ENCODE results near the gene SLC38A3.

Gene SLC38A3
- 0 to 2.0 (median 0) reads per million in 17 experiments for total RNA-seq

DNA sequence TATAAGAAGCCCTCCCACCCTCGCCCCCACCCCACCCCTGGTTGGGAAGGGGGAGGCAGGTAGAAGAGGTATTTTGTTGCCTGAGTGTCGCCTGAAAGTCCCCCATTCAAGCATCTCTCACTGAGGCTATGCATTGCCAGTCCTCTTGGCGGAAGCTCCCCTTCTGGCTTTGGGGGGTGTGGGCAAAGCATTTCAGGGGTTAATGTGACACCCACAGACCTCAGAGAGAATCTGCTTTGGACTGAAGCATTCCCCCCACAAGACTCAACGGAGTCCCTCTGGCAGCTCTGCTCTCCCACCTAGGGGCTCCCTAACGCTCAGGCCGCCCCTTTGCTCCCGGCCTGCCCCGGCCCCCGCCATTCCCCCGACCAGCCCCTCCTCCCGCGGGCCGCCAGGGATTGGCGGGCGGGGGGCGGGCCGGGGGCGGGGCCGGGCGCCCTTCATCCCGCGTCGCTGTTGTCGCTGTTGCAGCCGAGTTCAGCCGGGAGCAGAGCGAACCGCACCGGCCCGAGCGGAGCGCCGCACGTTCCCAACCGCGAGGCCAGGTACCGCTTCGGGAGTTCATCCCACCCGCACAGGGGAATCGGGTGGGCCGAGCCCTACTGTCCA lies at the start of gene SLC38A3:
Gene SLC38A3 (plus strand): TSS at position 468 of the 609 bp plus-strand sequence. CDS start 8,929 bp downstream, outside the sequence.
- DNase-seq, result no peak

DNA sequence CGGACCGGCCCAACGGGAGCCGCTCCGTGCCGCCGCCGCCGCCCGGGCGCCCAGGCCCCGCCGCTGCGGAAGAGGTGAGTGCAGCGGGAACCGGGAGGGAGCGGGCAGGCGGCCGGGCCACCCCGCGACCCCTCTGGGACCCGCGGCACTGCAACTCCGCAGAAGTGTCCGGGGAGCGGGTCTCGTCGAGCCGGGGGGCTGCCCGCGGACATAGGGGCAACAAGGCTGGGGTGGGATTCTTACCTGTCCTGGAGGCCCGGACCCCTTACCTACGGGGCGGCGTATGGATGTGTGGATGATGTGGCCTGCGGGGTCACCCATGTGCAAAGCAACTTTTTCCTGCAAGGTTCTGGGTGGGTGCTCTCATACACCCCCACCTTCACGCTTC lies 49.6 kb upstream of the SLC38A3 start:
- DNase-seq, result no peak

GRCh38 chr3:50155891-50156290 lies 49.2 kb upstream of the SLC38A3 start:
- DNase-seq, result no peak

DNA sequence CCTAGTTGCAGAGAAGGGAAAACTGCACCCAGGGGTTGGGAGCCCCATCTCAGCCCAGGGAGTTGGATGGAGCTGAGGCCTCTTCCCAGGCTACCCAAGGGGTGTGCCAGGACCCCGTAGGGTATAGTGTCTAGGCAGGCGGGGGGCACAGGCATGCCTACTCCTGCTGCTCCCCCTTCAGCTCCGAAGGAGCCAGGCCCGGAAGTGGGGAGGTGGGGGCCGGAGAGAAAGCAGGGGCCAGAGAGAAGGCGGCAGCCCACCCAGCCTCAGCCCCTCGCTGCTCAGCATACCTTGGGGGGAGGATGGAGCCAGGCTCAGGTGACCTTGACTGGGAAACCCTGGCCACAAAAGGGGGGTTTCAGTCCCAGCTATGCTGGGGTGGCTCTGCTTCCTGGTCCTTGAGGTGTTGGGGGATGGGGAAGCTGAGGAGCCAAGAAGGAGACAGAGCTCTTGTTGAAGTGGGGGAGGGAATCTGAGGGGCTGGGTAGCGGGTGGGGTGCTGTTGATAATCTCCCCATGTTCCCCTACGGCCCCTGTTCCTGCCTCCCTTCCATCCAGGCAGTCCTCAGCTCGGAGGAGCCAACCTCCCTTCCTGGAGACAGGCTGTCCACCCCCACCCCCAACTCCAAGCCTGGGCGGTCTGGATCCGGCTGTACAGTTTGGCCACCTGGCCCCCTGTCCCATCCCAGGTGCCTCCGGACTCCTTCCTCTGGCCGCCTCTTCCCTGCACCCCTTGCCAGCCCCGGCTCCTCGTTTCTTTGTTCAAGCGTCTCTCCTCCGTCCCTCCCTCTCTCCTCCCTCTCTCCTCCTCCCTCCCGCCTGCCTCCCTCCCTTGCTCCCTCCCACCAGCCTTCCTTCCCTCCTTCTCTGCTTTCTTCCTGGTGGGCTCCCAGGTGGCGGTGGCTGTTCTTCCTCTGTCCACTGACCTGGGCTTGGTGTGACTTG lies 48.2 kb upstream of the SLC38A3 start:
- DNase-seq, result no peak

DNA sequence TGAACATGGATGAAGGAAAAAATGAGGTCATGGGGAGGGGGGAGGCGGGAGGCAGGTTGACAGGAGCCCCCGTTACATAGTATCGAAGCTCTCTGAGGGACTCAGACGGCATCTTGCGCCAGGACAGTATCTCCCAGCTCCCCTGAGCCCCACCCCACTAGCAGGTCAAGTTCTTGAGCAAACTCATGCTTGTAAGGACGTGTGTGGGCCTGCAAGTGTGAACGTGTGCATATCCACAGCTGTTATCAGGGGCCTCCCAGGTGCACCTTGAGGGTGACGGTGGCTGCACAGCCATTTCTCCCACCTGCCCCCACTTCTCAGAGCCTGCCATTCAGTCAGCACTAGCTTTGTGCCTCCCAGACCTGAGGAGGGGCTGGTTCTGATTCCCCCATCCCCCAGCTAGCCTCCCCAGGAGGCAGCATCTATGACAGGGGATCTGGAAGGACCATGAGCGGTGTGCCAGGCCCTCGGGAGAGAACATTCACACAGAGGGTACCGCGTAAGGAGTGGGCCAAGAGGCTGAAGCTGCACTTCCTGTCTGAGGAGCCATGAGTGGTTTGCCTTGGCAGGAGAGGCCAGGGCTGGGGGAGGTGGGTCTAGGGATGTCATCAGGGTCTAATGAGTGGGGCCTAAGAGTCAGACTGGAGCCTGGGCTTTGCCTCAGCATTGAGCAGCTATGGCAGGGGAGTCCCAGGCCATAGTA lies 47.1 kb upstream of the SLC38A3 start:
- DNase-seq, result no peak

DNA sequence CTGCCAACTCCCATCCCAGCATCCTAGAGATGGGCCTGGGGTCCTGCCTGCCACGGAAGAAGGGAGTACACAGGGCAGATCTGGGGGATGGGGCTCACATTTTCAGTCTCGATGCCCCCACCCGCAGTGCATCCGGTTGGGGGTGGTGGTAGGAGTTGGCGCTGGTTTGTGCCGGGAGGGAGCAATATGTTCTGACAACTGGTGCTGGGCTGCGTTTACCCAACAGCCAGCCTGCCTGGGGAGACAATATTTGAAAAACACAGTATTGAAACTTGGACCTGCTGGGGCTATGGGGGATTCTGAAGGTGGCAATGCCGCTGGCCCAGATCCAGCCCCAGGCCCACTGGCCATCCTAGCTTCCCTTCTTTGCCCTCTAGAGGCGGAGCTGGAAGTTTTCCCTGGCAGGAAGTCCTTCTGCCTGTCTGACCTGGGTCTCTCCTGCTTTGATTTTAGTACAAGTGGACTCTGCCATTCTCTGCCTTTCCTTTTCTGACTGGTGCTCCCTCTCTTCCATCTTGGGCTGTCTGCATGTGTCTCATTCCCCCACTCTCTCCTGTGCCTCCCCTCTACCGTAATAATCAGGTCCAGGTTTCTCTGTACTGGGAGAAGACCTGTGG lies 46.4 kb upstream of the SLC38A3 start:
- no peak for DNase-seq

DNA sequence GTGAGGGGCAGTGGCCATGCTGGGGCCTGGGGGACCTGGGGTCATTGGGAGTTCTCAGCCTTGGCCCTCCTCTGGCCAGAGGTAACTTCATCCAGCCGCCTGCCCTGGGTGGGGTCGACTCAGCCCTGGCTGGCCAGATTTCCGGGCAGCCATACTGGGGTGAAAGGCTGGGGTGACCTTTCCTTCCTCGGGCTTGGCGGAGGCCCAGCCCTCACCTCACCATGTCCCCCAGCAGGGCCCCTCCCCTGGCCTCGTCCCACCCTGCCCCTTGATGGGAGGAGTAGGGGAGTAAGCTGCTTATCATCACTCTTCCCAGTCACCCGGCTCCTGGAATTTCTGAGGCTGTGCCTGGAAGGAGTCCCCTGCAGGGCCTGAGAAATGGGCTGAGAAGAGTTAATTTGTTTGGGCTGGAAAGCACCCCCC lies 44.5 kb upstream of the SLC38A3 start:
- no peak for DNase-seq

DNA sequence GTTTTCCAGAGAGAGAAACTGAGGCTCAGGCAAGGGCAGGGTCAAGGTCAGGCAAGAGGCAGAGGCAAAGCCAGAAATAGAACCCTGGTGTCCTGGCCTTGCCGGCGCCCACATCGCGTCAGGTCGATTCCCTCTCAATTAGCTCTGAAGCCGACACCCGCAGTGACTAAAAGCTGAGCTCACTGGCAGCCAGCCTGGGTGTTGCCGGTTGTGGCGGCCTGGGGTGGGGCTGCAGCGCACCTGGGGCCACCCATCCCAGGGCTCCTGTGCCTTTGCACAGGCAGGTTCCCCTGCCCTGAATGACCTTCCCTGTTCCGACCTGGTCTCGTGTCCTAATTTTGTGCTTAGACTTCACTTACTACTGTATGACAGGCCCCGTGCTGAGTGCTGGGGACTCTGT lies 43.8 kb upstream of the SLC38A3 start:
- DNase-seq, result no peak

DNA sequence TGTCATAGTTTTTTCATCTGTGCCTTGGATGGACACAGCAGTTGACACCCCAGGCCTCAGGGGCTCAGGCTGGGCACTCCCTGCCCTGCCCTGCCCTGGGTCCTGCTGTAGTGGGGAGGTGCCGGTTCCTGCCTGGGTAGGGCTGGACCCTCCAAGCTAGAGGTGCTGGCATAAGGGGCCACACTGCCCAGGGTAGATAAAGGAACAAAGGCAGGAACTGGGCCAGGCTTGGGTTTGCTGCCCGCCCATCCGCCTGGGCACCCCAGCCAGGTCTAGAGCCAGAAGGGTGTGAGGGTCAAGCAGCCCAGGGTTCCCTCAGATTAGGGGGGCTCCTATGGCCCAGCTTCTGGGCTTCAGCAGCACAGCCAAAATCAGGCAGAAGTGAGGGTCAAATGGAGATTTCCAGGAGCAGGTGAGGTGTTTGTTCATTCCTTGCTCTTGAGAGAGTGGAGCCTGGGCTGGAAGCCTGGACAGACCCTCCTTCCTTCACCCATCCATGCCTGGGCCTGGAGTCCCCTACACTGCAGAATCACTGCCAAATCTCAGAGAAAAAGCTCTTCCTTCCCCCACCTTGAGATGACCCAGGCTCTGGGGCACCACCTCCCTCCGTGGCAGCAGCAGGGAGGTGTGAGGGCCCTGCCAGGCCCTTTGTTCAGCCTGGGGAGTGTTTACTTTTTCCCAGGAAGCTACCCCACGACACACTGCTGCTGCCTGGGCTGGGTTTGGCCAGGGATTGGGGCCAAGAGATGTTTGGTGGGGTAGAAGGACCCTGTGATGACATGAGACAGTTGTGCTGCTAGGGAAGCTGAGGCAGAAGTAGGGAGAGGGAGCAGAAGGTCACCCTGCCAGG lies 42.8 kb upstream of the SLC38A3 start:
- no peak for DNase-seq

DNA sequence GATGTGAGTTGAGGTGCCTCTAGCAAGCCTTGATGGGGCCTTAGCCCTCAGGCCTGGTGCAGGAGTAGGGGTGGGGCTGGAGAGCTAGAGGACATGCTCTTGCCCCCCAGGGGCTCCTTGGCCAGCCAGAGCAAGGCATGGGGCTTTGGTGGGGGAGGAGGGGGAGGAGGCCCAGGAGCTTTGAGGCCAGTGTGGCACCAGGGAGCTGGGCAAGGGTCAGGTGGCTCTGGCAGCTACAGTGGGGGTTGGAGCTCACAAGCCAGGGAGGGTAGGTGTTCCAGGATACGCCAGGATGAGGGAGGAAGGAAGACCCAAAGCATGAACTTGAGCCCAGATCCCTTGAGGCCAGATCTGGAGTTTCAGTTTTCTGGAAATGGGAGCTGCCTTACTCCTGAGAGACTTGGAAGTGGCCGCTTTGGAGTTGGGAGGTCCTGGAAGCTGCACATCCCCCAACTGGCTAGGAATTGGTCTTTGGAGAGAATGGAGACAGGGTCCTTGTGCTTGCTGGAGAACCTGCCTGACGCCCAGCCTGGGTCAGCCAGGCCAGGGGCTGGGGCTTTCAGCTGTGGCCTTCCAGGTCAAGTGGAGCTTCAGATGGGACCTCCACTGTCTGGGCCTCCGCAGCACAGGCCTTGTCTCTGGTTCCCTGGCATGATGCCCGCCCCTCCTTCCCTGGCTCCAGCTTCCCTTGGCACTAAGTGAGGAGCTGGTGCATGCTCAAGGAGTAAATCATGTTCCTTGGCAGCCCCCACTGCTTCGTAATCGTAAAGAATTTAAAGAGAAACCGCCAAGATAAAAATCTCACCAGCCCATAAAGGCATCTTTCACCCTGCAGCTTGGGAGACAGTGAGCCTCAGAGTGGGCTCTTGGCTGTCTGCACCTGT lies 41.3 kb upstream of the SLC38A3 start:
- no peak for DNase-seq

GRCh38 chr3:50164481-50164880 lies 40.6 kb upstream of the SLC38A3 start:
- DNase-seq, result no peak

- DNase-seq, result no peak
Measured at GRCh38 chr3:50164984-50165909, 39.8 kb upstream of the SLC38A3 start.

GRCh38 chr3:50165910-50166538 lies 39.0 kb upstream of the SLC38A3 start:
- no peak for DNase-seq

GRCh38 chr3:50166620-50167019 lies 38.5 kb upstream of the SLC38A3 start:
- DNase-seq, result no peak

- DNase-seq, result no peak
Measured at GRCh38 chr3:50167069-50167840, 37.8 kb upstream of the SLC38A3 start.

- no peak for DNase-seq
Measured at GRCh38 chr3:50167841-50168209, 37.2 kb upstream of the SLC38A3 start.

DNA sequence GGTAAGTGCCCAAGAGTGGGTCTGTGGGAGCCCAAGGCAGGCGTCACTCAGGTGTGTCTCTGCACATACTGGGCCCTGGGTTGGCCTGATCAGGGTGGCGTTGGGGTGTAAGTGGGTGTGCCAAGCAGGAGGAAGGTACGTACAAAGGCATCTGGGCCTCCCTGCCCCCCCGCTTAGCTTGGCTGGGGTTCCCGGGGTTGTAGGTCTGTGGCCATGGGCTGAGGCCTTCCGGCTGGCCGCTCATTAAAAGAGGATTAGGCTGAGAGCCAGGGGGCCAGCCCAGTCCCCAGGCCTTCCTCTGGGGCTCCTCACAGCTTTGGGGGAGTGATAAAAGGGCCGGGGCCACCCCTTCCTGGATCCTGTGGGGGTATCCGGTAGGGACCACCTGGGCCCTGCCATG lies 36.7 kb upstream of the SLC38A3 start:
- DNase-seq, result no peak

GRCh38 chr3:50168791-50169190 lies 36.3 kb upstream of the SLC38A3 start:
- DNase-seq, result no peak
